HG02885 (cell line): ENCODE measurements around the gene LPO.

Experiments used
- ATAC-seq: cut with Tn5 transposase; IDR thresholded peaks from one replicate; pipeline ENCODE4 v1.9.1; 2021; ENCODE audit warnings: mild to moderate bottlenecking; ENCODE audit not compliant: unreplicated experiment, poor library complexity

LPO gene

DNA sequence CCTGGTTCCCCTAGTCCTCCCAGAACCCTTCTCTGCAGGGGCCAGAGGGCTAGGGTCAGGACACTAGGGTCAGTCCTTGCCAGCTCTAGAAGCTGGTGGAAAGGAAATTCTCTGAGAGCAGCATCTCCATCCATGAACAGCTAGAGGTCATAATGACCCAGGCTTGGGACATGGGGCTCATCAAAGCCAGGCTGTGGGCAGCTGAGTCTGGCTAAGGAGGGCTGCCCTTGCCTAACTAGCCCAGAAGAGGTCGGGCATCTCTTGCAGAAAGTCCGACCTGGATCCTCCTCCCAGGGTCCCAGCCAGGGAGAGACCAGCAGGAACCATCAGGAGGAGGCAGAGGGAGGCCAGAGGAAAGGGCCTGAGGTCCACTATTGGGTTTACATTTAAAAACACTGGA, 38.0 kb downstream of the LPO start:
- ATAC-seq = no peak

DNA sequence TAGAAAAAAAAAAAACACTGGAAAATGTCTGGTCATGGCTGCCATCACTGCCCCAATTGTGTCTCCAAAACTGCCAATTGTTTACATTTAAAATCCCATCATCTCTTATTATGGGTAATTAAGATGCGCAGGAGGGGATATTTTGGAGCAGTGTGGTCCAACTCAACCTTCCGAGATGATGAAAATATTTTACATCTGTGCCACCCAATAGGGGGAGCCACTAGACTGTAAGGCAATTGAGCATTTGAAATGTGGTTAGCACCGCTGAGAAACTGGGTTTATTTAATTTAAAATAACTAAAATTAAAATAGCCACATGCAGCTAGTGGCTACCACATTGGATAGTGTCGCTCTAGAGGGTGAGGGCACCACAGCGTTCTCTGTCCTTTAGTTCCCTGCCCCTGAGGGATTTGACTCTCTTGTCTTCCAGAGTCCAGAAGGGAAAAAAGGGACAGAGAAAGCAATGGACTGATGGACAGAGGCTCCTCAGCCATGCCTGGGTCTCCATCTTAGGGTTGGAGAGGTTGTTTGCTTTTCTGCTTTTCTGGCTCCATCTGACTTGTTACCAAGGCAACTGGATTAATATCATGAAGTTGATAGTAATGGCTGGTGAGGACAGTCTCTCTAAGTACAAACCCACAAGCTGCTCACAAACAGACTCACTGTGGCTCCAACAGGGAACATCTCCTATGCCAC, 38.9 kb downstream of the LPO start:
- ATAC-seq = no peak

DNA sequence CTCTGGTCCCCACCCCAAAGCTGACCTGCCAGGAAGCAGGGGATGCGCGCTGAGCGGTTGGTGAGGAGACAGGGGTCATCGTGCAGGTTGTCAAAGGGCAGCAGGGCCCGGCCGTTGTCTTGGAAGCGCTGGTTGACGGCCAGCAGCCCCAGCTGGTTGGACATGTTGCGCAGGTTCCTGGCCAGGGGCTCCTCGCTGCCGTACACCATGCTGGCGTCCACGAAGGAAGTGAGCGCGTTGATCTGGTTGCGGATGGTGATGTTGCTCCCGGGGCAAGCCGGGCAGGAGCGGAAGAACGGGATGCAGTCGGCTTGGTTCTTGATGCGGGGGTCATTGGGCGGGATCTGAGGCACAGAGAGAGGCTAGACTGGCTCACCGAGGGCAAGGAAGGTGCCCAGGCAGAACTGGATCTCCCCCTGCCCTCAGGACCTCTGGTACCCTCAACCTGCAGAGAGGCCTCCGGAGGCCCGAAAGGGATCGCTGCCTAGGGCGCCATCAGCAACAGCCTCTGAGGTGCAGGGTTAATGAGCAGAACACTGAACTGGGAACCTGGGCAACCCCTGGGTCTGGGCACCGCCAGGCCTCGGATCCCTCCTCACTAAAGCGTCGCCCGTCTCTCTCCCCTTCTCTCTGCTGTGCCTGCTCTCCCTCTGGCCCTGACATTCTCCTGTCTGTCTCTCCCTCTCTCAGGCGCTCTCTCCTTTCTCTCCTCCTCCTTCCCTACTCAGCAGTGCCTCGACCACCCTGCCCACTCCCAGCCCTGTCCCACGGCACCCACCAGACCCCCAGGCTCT, 39.6 kb downstream of the LPO start:
- no peak for ATAC-seq

DNA sequence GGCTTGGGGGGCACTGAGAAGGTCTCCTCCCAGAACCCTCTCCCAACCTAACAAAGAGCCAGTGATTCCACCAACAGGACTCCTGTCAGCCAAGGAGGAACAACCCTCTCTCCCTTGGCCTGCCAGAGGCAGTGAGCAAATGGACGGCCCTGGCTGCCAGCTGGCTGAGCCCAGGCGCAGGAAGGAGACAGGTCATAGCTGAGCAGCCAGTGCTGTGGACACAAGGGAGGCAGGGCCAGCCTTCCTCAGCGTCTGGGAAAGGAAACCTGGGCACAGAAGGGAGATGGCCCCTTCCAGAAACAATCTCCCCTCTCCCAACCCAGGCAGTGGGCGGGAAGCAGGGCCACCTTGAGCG, 40.3 kb downstream of the LPO start:
- ATAC-seq = no peak

DNA sequence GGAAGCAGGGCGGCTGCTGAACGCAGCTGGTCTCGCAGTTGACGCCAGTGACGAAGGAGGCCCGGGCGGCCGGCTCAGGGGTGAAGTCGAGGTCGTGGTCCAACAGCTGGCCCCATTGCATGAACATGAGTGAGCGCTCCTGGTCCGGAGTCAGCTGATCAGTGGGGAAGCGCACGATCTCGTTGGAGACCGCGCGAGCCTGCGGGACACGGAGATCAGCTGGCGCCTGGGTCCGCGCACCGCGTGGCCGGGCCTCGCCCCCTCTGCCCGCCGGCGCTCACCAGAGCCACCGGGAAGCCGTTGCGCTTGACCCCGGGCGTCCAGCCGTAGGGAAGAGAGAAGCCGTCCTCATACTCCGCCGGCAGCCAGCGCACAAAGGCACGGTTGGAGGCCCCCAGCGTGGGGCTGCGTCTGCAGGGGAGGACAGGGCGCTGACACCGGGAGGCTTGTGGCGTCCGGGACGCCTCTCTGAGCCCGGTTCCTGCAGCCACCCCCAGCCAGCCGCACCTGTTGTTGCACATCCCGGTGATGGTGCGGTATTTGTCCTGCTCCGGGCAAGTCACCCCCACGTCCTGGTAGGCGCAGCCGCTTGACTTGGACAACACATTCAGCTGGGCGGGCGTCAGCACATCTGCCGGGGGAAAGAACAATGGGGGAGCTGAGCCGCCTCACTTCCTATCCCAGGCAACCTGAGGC, 40.8 kb downstream of the LPO start:
- ATAC-seq = no peak

DNA sequence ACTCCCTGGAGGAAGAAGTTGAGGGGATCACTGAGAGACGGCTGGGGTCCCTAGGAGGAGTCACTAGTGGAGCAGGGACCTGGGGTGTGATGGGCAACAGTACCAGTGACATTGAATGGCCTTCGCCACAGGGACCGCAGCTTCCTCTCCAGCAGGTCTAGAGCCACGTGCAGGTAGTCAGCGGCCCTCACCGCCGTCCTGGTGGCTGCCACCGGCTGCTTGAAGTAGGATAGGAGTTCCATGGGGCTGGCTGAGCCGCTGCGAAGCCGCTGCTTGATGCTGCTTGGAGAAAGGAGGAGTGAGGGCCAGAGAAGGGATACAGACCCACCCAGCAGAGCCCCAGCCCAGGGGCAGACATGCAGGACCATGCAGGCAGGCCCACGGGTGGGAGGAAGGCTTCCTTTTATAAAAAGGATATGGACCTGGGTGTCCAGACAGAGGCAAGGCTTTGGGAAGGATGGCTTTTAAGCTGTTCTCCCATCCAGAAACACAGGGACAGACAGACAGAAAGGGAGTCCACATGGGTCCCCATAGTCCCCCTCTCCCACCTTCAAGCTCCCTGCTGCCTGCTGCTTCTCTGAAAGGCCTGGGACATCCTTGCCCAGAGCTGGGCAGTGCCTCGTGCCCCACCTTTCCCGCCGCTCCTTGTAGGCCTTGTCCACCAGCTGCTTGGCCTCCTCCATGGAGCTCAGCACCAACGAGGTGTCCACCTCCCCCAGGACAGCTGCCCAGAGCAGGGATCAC, 41.5 kb downstream of the LPO start:
- no peak for ATAC-seq

DNA sequence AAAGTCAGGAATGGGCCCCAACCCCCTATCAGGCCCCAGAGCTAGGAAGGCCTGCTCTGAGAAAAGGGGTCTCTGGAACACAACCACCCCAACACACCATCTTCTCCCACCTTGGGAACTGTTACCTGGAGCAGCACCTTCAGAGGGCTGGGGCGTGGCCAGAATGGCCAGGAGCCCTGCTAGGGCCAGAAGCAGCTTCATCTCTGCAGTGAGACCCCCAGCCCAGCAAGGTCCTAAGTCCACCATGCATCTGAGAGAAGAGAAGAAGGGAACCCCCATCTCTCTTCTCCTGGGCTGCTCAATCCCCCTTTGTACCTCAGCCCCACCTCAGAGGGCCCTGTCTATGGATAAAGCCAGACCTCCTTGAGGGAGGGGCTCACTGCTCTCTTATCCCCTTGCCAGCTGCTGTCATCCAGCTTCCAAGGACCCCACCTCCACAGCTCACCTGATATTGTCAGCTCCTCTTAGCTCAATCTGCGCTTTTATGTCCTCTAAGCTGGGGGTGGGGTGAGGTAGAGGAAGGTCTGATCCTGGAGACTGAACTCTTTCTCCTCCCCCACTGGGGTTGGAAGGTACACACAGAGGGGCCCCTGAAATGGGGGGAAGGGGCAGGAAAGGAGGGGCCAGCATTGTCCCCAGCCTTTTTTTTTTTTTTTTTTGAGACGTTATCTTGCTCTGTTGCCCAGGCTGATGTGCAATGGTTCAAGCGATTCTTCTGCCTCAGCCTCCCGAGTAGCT, 42.3 kb downstream of the LPO start, which contains the start of gene MPO:
Gene MPO (minus strand): TSS at position 456 of the 738 bp plus-strand sequence. CDS start 177 bp downstream, at position 279.
- no peak for ATAC-seq

DNA sequence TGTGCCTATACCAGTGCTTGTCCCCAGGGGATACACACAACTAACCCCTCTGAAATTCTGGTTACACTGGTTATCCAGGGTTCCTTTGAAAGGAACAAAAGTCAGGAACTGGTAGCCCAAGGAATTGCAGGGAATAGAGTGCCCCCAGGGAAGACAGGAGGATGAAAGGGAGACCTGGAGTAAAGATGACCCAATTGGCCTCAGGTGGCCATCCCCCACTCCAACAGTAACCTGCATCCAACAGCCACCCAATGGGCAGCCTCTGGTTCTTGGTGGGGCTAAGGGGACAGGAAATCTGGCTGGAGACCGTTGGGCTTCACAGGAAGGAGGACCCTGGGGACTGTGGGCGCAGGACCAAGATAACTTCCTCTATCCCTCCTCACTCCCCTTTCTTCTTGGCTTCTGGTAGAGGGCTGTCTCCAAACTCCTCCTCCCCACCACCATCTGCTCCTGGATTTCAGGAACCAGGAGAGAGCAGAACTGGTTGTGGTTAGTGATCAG, 43.2 kb downstream of the LPO start:
- no peak for ATAC-seq

DNA sequence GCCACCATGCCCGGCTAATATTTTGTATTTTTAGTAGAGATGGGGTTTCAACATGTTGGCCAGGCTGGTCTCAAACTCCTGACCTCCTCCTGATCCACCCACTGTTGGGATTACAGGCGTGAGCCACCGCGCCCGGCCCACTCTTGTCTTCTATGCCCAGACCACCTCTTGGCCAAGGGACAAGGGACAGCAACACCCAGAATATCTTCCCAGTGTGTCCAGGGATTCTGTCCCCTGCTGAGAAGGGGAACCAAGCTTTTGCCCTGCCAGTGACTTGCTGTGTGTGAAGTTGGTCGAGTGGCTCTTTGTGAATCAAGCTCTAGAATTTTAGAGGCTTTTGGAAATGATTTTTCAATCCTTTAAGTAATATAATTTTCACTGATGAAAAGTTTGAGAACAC, 44.1 kb downstream of the LPO start:
- no peak for ATAC-seq

DNA sequence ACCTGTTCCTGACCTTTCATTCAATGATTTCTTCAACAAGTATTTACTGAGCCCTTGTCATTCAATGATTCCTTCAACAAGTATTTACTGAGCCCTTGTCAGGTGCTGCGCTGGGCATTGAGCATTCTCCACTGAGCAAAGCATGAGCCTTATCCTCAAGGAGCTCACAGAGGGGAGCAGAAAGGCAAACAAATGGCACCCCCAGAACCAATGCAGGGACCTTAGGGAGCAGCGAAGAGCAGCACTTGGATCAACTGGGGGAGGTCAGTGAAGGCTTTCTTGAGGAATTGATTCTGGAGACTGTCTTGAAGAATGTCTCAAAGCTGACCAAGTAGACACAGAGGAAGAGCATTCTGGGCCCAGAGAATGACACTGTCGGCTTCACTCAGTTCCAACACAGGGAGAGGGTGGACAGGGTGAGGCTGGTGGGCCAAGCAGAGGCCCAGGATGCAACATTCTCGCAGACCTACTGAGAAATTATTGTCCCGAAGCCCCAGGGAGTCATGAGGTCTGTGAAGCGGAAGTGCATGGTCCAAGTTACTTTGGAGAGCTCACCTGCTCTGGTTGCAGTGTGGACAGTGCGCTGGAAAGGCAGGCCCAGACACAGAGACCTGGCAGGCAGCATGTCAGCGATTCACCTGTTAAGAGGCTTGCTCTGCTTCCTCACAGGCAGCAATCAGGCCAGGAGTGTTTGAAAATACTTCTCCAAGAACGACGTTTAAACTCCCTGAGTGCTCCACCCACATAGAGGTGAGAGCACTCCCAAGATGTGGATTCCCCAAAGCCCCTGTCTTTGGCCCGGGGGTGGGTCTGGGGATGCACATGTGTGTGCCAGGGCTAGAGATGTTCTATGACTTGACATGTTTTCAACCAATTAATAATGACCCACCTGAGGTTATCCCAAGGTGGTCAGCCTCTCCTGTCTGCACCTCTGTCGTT, 45.6 kb downstream of the LPO start:
- ATAC-seq = no peak

DNA sequence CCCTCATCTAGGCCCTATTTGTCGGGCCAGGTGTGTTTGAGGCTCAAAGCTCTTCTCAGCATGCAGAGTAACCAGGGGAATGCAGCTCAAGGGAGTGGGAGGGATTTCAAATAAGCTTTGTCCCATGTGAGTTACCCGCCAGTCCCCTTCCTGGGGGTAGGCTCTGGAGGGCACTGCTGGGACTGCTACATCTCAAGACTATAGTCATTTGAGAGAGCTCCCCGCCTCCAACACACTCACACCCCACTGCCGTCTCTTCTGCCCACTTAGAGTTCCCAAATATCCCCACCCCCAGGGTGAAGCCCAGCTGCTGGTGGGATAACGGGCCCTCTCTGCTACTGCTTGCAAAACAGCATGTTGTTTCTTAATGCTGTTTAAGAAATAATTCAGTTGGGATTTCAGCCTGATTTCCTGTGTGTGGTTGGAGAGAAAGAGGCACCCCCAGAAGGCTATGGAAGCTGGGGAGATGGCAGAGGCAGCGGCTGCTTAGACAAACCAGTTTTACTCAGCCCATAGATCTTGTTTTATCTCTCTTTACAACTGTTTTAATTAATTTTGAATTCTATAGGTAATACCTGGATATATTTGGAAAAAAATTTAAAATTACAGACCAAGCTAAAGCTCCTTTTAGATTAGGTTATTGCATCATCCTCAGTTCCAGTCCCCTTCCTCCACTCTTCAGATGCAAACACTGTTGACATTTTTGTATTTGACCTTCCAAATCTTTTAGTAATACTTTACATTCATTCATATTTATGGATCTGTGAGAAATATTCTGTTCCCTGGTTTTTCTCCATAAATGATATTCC, 46.4 kb downstream of the LPO start:
- no peak for ATAC-seq

DNA sequence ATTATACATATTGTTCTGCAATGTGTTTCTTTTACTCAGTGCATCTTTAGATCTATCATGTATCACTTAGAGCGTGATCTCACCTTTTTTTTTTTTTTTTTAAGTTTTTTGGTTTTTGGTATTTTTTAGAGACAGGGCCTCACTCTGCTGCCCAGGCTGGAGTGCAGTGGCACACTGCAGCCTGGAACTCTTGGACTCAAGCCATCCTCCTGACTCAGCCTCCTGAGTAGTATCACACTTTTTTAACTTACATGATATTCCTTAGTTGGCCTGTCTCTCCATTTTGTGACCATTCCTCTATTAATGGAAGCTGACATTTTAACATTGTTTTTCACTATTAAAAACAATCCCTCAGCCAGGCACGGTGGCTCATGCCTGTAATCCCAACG, 47.0 kb downstream of the LPO start:
- no peak for ATAC-seq

DNA sequence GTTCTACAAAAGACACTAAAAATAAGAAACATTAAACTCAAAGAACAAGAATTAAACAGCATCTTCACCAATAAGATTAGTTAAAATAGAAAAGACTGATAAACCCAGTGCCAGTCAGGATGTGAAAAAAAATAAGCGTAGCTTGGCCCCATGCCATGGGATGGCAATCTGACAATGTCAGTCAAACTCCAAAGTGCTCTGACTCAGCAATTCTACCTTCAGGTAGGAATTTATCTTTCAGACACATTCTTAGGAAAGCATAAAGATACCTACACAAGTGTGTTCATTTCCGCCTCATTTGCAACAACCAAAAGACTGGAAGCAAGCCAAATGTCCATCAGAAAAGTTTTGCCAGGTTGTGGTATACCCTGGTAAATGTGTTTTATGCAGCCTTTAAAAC, 51.5 kb downstream of the LPO start:
- ATAC-seq = no peak

DNA sequence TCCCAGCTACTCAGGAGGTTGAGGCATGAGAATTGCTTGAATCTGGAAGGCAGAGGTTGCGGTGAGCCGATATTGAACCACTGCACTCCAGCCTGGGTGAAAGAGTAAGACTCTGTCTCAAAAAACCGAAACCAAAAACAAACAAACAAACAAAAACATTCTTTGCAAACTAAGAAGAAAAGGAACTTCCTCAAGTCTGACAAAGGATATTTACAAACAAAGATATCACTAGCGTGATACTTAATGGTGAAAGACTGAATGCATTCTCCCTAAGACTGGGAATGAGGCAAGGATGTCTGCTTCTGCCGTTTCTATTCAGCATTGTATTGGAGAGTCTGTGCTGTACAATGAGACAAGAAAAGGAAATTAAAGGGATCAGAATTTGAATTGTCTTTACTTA, 52.9 kb downstream of the LPO start:
- ATAC-seq = no peak

DNA sequence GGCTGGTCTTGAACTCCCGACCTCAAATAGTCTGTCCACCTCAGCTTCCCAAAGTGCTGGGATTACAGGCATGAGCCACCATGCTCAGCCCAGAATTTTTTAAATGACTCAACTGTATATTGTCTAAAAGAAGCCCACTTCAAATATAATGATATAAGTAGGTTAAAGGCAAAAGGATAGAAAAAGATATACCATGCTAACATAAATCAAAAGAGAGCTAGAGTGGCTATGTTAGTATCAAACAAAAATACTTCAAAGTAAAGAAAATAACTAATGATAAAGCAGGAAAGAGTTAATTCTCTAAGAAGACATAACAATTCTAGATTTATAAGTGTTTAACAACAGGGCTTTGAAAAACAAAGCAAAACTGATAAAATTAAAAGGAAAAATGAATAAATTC, 55.6 kb downstream of the LPO start:
- ATAC-seq = no peak

DNA sequence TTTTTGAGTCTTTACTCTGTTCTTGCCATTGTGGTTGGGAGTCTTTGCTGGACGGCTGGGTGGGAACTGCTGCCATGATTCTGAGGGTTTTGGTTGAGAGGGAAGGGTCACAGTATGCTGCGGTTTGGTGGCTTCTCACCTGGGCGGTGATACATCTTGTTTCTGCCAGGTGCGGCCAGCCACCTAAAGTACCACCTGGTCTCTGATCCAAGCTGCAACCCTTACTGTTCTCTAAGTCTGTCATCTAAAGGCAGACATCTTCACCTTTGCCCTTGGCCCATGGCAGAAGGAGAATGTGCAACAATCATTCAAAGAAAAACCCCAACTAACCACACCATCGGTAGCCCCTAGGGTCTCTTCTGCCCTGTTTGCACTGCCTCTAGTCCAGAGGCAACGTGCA, 62.0 kb downstream of the LPO start:
- ATAC-seq = no peak

DNA sequence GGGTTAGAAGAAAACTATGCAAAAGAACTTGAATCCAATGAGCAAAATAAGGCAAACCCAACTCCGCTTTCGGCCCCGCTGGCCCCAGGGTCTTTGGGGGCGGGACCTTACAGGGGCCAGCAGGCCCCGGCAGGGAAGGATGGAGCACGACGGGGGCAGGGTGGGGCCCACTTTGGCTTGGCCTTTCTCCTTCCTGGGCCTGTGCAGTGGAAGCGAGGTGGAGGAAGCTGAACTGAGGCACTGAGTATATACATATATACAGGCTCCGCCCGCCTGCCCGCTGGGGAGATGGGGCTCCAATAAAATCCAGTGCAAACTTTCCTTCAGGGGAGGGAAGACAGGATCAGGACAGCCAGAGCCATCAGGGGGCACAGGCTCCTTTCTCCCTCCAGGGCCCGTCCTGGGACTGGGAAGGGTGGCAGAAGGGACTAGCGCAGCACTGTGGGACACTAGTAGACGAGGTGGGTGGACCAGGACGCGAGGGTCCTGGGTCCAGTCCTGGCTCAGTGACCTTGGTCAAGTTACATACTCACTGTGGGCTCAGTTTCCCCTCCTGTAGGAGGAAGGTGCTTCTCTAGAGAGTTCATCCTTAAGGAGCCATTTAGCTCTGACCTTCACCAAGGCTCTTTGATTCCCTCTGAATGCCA, 63.2 kb downstream of the LPO start:
- ATAC-seq = no peak
